Measurements from ENCODE around the gene MYH16.
"Not testable (repeated sequence)": the region's sequence is repeated elsewhere in the genome, so short reads cannot be mapped to it uniquely, and the experiment has no call there.

DNA sequence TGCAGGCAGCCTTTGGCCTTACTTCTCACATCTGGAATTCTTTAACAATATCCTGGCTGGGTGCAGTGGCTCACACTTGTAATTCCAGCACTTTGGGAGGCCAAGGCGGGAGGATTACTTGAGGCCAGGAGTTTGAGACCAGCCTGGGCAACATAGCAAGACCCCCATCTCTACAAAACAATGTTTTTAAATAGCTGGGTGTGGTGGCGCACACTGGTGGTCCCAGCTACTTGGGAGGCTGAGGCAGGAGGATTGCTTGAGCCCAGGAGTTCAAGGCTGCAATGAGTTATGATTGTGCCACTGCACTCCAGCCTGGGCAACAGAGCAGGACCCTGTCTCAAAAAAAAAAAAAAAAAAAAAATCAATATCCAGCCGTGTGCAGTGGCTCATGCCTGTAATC is 17.5 kb downstream of the MYH16 start:
- not testable (repeated sequence) for TF ChIP-seq POLR2A, CTCF (IDR thresholded peaks at IDR 0.05)

Measured in testis (tissue), 2 donors.